Upper lobe of left lung (tissue), 6 donors: ENCODE measurements around the gene KCNQ1OT1. TPM values are rescaled to one million over a fixed set of nuclear protein-coding genes. Genes with fewer than 3 reads are reported as not detected.

ENCODE experiments used
- ATAC-seq, 2 donors: fragments of 200-7000 bp; cut with Tn5 transposase; one replicate each; pipeline ENCODE4 v1.9.1; 2022; ENCODE audit warnings: mild to moderate bottlenecking in 2 of 2, moderate library complexity in 2 of 2; ENCODE audit not compliant: low FRiP score in 2 of 2
- DNase-seq, 2 donors: peaks; one replicate each; pipeline ENCODE4 v3.0.0-alpha.2; 2019 to 2020
- H3K27ac ChIP-seq, 4 donors: fragments of 200-600 bp; sonication (generic); one replicate each; pipeline ENCODE4 v1.5.1; 2016 to 2019
- H3K27me3 ChIP-seq, 4 donors: fragments of 200-600 bp; sonication (generic); one replicate each; pipeline ENCODE4 v1.5.1; 2017 to 2019
- H3K36me3 ChIP-seq, 4 donors: fragments of 200-600 bp; sonication (generic); one replicate each; pipeline ENCODE4 v1.5.1; 2016 to 2019
- H3K4me1 ChIP-seq, 4 donors: fragments of 200-600 bp; sonication (generic); one replicate each; pipeline ENCODE4 v1.5.1; 2018 to 2019
- H3K4me3 ChIP-seq, 4 donors: fragments of 200-600 bp; sonication (generic); one replicate each; pipeline ENCODE4 v1.5.1; 2017 to 2019; ENCODE audit warnings: mild to moderate bottlenecking in 2 of 4, moderate library complexity in 1 of 4
- H3K9me3 ChIP-seq, 4 donors: fragments of 200-600 bp; sonication (generic); one replicate each; pipeline ENCODE4 v1.5.1; 2018 to 2019
- CTCF ChIP-seq, 6 experiments: fragments of 450-650 bp in 4 of 6; fragments of 200-600 bp in 2 of 6; sonication (generic) in 2 of 6; IDR thresholded peaks; one replicate each; pipeline ENCODE4 v1.5.1; 2016 to 2019; ENCODE audit warnings: antibody characterized with exemption in 6 of 6
- EP300 ChIP-seq, 4 donors: sonication (generic); formaldehyde crosslinking; IDR thresholded peaks; one replicate each; pipeline ENCODE4 v1.5.1; 2017; ENCODE audit warnings: antibody characterized with exemption in 4 of 4, control low read depth in 2 of 4
- POLR2A ChIP-seq, 4 donors: fragments of 450-650 bp; IDR thresholded peaks; one replicate each; pipeline ENCODE4 v1.5.1; 2016 to 2017; ENCODE audit warnings: antibody characterized with exemption in 4 of 4, mild to moderate bottlenecking in 2 of 4
- POLR2AphosphoS5 ChIP-seq, 2 donors: sonication (generic); formaldehyde crosslinking; IDR thresholded peaks; one replicate each; pipeline ENCODE4 v1.5.1; 2017; ENCODE audit warnings: antibody characterized with exemption in 2 of 2
- WGBS, 2 donors: methylation state at CpG; one replicate each; pipeline ENCODE4 v1.1.5; 2017 to 2018; 5-methylcytosine and 5-hydroxymethylcytosine counted together
- total RNA-seq, 6 donors: library from RNA; depleted of rRNA in 4 of 6; stranded (reverse); fragments of >200 nt in 4 of 6; gene quantifications; one replicate each; pipeline versions ENCODE4 v1.1.0 to v1.2.1, GENCODE V29; 2016 to 2021
- donor health status: DM: no; HTN: no; CAD: no; lungs with moderate emphysema.
- donor health status: DM: no; HTN: yes; CAD: no; lungs with severe emphysema.

The KCNQ1OT1 gene
- total RNA-seq, 6 donors from 2014 or later: 1.1 to 6.3 (median 4.1) TPM

GRCh38 chr11:2685051-2685450 lies 14.7 kb downstream of the KCNQ1OT1 start:
- DNase-seq: no peak

GRCh38 chr11:2684581-2684980 lies 15.2 kb downstream of the KCNQ1OT1 start:
- Histone ChIP-seq H3K4me3 (no peak overlapping the region), H3K27me3 (no peaks in the 10 kb centered on the region), H3K9me3 (no peaks in the 10 kb centered on the region), H3K27ac (no peak overlapping the region), H3K4me1 (peaks cover 10 to 27% (median 15%) of the 10 kb centered on the region in 4 donors), H3K36me3 (no peaks in the 10 kb centered on the region)
- TF ChIP-seq POLR2AphosphoS5 (IDR thresholded peaks at IDR 0.05) (no peak), CTCF (IDR thresholded peaks at IDR 0.05) (no peak), EP300 (IDR thresholded peaks at IDR 0.05) (no peak)
- WGBS, 2 donors: 100% methylated on average over 1 of the region's 1 CpG
- ATAC-seq (no peak), DNase-seq (no peak)

More at GRCh38 chr11:2685051-2685450, 14.7 kb downstream of the KCNQ1OT1 start:
- Histone ChIP-seq H3K9me3 (no peaks in the 10 kb centered on the region), H3K27ac (no peak overlapping the region), H3K27me3 (no peaks in the 10 kb centered on the region), H3K4me1 (peaks cover 10 to 27% (median 17%) of the 10 kb centered on the region in 4 donors), H3K36me3 (no peaks in the 10 kb centered on the region), H3K4me3 (no peak overlapping the region)
- ATAC-seq: no peak
- TF ChIP-seq EP300 (IDR thresholded peaks at IDR 0.05) (no peak), CTCF (IDR thresholded peaks at IDR 0.05) (no peak), POLR2AphosphoS5 (IDR thresholded peaks at IDR 0.05) (no peak), POLR2A (IDR thresholded peaks at IDR 0.05) (no peak)
- WGBS, 2 donors: 67 to 90% methylated on average over 1 to 6 of the region's 6 CpGs

GRCh38 chr11:2683806-2684205 lies 16.0 kb downstream of the KCNQ1OT1 start:
- 87% methylated on average over 4 of the region's 4 CpGs for WGBS, 2 donors
- TF ChIP-seq POLR2A (IDR thresholded peaks at IDR 0.05) (no peak), POLR2AphosphoS5 (IDR thresholded peaks at IDR 0.05) (no peak), CTCF (IDR thresholded peaks at IDR 0.05) (no peak), EP300 (IDR thresholded peaks at IDR 0.05) (no peak)

GRCh38 chr11:2681408-2682145 lies 18.2 kb downstream of the KCNQ1OT1 start:
- no peak for DNase-seq
- no peaks in the 10 kb centered on the region for H3K36me3 ChIP-seq

More at GRCh38 chr11:2683806-2684205, 16.0 kb downstream of the KCNQ1OT1 start:
- H3K9me3 ChIP-seq: no peaks in the 10 kb centered on the region
- no peak overlapping the region for H3K27ac ChIP-seq
- ATAC-seq: no peak
- no peaks in the 10 kb centered on the region for H3K36me3 ChIP-seq
- no peaks in the 10 kb centered on the region for H3K27me3 ChIP-seq
- no peak for DNase-seq
- H3K4me1 ChIP-seq: peaks cover 10 to 26% (median 13%) of the 10 kb centered on the region in 4 donors
- H3K4me3 ChIP-seq: no peak overlapping the region

More at GRCh38 chr11:2681408-2682145, 18.2 kb downstream of the KCNQ1OT1 start:
- H3K9me3 ChIP-seq: no peaks in the 10 kb centered on the region
- H3K27ac ChIP-seq: no peak overlapping the region
- no peak overlapping the region for H3K4me3 ChIP-seq
- H3K4me1 ChIP-seq: peaks cover 0 to 7% (median 0%) of the 10 kb centered on the region in 4 donors
- no peak for ATAC-seq
- TF ChIP-seq EP300 (IDR thresholded peaks at IDR 0.05) (no peak), POLR2A (IDR thresholded peaks at IDR 0.05) (no peak), CTCF (IDR thresholded peaks at IDR 0.05) (no peak), POLR2AphosphoS5 (IDR thresholded peaks at IDR 0.05) (no peak)
- WGBS, 2 donors: 59 to 73% methylated on average over 5 of the region's 5 CpGs
- H3K27me3 ChIP-seq: no peaks in the 10 kb centered on the region
